ENCODE results near the gene UBE2L5.

DNA sequence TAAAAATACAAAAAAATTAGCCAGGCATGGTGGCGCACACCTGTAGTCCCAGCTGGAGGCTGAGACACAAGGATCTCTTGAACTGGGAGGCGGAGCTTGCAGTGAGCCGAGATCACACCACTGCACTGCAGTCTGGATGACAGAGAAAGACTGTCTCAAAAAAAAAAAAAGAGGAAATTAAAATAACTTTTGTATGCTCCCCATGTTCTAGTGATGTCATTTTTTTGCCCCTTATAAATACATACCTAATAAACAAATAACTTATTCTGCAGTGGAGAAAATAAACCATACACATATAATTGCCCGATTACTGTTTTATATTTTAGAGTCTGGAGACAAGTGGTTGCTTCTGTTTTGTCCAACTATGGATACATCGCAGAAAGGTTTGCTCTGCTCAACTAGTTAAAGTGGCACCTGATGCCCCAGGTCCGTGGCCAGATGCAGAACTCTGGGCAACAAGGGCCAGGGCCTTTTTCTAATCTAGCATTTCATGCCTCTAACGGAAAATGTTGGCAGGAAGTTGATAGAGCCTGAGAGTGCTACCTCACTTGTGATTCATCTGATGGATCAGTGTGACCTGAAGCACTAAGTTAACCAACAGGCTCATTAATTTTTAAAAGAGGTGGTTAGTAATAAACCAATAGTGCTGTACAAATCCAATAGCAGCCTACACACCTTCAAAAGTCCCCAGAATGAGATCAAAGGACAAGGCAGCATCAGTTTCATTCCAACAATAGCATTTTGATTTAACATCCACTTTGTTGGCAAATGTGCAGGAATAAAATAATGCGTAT, 18.8 kb downstream of the UBE2L5 start:
- TF ChIP-seq, protein P1, sequence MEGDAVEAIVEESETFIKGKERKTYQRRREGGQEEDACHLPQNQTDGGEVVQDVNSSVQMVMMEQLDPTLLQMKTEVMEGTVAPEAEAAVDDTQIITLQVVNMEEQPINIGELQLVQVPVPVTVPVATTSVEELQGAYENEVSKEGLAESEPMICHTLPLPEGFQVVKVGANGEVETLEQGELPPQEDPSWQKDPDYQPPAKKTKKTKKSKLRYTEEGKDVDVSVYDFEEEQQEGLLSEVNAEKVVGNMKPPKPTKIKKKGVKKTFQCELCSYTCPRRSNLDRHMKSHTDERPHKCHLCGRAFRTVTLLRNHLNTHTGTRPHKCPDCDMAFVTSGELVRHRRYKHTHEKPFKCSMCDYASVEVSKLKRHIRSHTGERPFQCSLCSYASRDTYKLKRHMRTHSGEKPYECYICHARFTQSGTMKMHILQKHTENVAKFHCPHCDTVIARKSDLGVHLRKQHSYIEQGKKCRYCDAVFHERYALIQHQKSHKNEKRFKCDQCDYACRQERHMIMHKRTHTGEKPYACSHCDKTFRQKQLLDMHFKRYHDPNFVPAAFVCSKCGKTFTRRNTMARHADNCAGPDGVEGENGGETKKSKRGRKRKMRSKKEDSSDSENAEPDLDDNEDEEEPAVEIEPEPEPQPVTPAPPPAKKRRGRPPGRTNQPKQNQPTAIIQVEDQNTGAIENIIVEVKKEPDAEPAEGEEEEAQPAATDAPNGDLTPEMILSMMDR (conservative IDR thresholded peaks at IDR 0.05; ENCODE audit: low read length) = no peak
- no peak for TF ChIP-seq EZH2phosphoT487 (IDR thresholded peaks at IDR 0.05; ENCODE audit: borderline replicate concordance)

Measured in Loucy (cell line).